WTC11 (cell line): Measurements from ENCODE around the gene PTPRG.

Experiments used
- ATF1 ChIP-seq: sonication (generic); formaldehyde crosslinking; IDR thresholded peaks from 2 replicates; pipeline ENCODE4 v1.8.1; 2023; ENCODE audit warnings: mild to moderate bottlenecking, moderate library complexity, missing genetic modification reagents
- CTCF ChIP-seq: fragments of 200-600 bp; IDR thresholded peaks from 2 replicates; pipeline ENCODE4 v1.8.0; 2022; ENCODE audit warnings: antibody characterized with exemption
- E2F1 ChIP-seq: sonication (generic); formaldehyde crosslinking; IDR thresholded peaks from 2 replicates; pipeline ENCODE4 v1.8.0; 2022; ENCODE audit warnings: mild to moderate bottlenecking, missing genetic modification reagents
- E2F5 ChIP-seq: sonication (generic); formaldehyde crosslinking; IDR thresholded peaks from 2 replicates; pipeline ENCODE4 v1.8.1; 2022; ENCODE audit warnings: mild to moderate bottlenecking, moderate library complexity, missing genetic modification reagents
- FOXK1 ChIP-seq: sonication (generic); formaldehyde crosslinking; IDR thresholded peaks from 2 replicates; pipeline ENCODE4 v1.8.0; 2022; ENCODE audit warnings: mild to moderate bottlenecking, moderate library complexity, missing genetic modification reagents
- JAZF1 ChIP-seq: fragments of 250-450 bp; sonication (Bioruptor Pico); IDR thresholded peaks from 2 replicates; pipeline ENCODE4 v1.9.0; 2021; ENCODE audit warnings: moderate library complexity, mild to moderate bottlenecking, inconsistent platforms
- MAX ChIP-seq: sonication (generic); formaldehyde crosslinking; IDR thresholded peaks from 2 replicates; pipeline ENCODE4 v1.8.0; 2022; ENCODE audit warnings: mild to moderate bottlenecking, missing genetic modification reagents
- NR3C1 ChIP-seq: sonication (generic); formaldehyde crosslinking; conservative IDR thresholded peaks from 2 replicates; pipeline ENCODE4 v1.8.1; 2023; ENCODE audit warnings: low read depth, mild to moderate bottlenecking, missing genetic modification reagents
- ZBTB21 ChIP-seq: sonication (generic); formaldehyde crosslinking; IDR thresholded peaks from 2 replicates; pipeline ENCODE4 v1.8.1; 2023; ENCODE audit warnings: mild to moderate bottlenecking, missing genetic modification reagents, borderline replicate concordance

- TF ChIP-seq CTCF (no peak), ATF1 (CRISPR knock-in tag) (no peak), ZBTB21 (CRISPR knock-in tag) (no peak), MAX (no peak), JAZF1 (CRISPR knock-in tag) (no peak), E2F5 (CRISPR knock-in tag) (no peak), NR3C1 (CRISPR knock-in tag) (no peak), FOXK1 (CRISPR knock-in tag) (no peak), E2F1 (CRISPR knock-in tag) (no peak)
Observed at GRCh38 chr3:61944726-61945125, 383.4 kb downstream of the PTPRG start.
